Measurements from ENCODE around the gene IL2RG.

Gene IL2RG

GRCh38 chrX:71111141-71111843, at the start of gene IL2RG:
TSS of gene IL2RG (minus strand) at chrX:71111577. CDS start at chrX:71111539, 38 bp downstream.
- peak; percentile 99 for FAIRE-seq
- no peak for DNase-seq (ENCODE audit: extremely low spot score, insufficient read length, low read depth)

- DNase-seq (ENCODE audit: extremely low spot score, insufficient read length, low read depth): no peak
- peak; percentile 15 for FAIRE-seq
Observed at GRCh38 chrX:71160475-71160874, 49.1 kb upstream of the IL2RG start.

- no peak for DNase-seq (ENCODE audit: extremely low spot score, insufficient read length, low read depth)
- no peak for FAIRE-seq
Observed at GRCh38 chrX:71159335-71159734, 48.0 kb upstream of the IL2RG start.

GRCh38 chrX:71158603-71159002, 47.2 kb upstream of the IL2RG start:
- FAIRE-seq: no peak
- DNase-seq (ENCODE audit: extremely low spot score, insufficient read length, low read depth): no peak

- no peak for FAIRE-seq
- no peak for DNase-seq (ENCODE audit: extremely low spot score, insufficient read length, low read depth)
Observed at GRCh38 chrX:71154641-71155040, 43.3 kb upstream of the IL2RG start.

- FAIRE-seq: no peak
- no peak for DNase-seq (ENCODE audit: extremely low spot score, insufficient read length, low read depth)
Observed at GRCh38 chrX:71154196-71154595, 42.8 kb upstream of the IL2RG start.

GRCh38 chrX:71151366-71151765, 40.0 kb upstream of the IL2RG start:
- no peak for FAIRE-seq
- DNase-seq (ENCODE audit: extremely low spot score, insufficient read length, low read depth): no peak

- FAIRE-seq (no peak), DNase-seq (ENCODE audit: extremely low spot score, insufficient read length, low read depth) (no peak)
Observed at GRCh38 chrX:71148278-71148663, 36.9 kb upstream of the IL2RG start.

GRCh38 chrX:71147496-71148277, 36.3 kb upstream of the IL2RG start:
- FAIRE-seq: no peak
- DNase-seq (ENCODE audit: extremely low spot score, insufficient read length, low read depth): no peak

GRCh38 chrX:71144651-71145050, 33.3 kb upstream of the IL2RG start, which contains the start of gene NLGN3:
TSS of gene NLGN3 (plus strand) at chrX:71144841. CDS start at chrX:71147750, 2,909 bp downstream.
- FAIRE-seq: no peak
- DNase-seq (ENCODE audit: extremely low spot score, insufficient read length, low read depth): no peak

- no peak for FAIRE-seq
Observed at GRCh38 chrX:71143508-71143907, 32.1 kb upstream of the IL2RG start.

GRCh38 chrX:71140440-71140839, 29.1 kb upstream of the IL2RG start:
- DNase-seq (ENCODE audit: extremely low spot score, insufficient read length, low read depth): no peak
- no peak for FAIRE-seq

More at GRCh38 chrX:71143508-71143907, 32.1 kb upstream of the IL2RG start:
- no peak for DNase-seq (ENCODE audit: extremely low spot score, insufficient read length, low read depth)

GRCh38 chrX:71131510-71131909, 20.1 kb upstream of the IL2RG start:
- DNase-seq (ENCODE audit: extremely low spot score, insufficient read length, low read depth) (no peak), FAIRE-seq (no peak)

- DNase-seq (ENCODE audit: extremely low spot score, insufficient read length, low read depth): no peak
Observed at GRCh38 chrX:71128915-71129765, 17.8 kb upstream of the IL2RG start.

GRCh38 chrX:71128166-71128833, 16.9 kb upstream of the IL2RG start:
- FAIRE-seq (no peak), DNase-seq (ENCODE audit: extremely low spot score, insufficient read length, low read depth) (no peak)

More at GRCh38 chrX:71128915-71129765, 17.8 kb upstream of the IL2RG start:
- FAIRE-seq: peak; percentile 89

- no peak for FAIRE-seq
Observed at GRCh38 chrX:71118985-71119535, 7.7 kb upstream of the IL2RG start.

GRCh38 chrX:71118032-71118984, 6.9 kb upstream of the IL2RG start, which contains the start of gene MED12:
TSS of gene MED12 (plus strand) at chrX:71118596. CDS start at chrX:71118755, 159 bp downstream.
- peak; percentile 57 for DNase-seq (ENCODE audit: extremely low spot score, insufficient read length, low read depth)
- FAIRE-seq: peak; percentile 94

More at GRCh38 chrX:71118985-71119535, 7.7 kb upstream of the IL2RG start:
- no peak for DNase-seq (ENCODE audit: extremely low spot score, insufficient read length, low read depth)

- FAIRE-seq (no peak), DNase-seq (ENCODE audit: extremely low spot score, insufficient read length, low read depth) (no peak)
Observed at GRCh38 chrX:71117358-71117757, 6.0 kb upstream of the IL2RG start.
